ENCODE data around the gene ACCS.

Gene ACCS

GRCh38 chr11:44094260-44094868 is 28.3 kb downstream of the ACCS start:
- peak; percentile 81 for TF ChIP-seq CTCF (IDR thresholded peaks at IDR 0.05; ENCODE audit: extremely low read depth, insufficient read depth, missing control alignments)
- DNase-seq (ENCODE audit: low spot score), result peak; percentile 82
- in situ Hi-C loops (cut with MboI; ENCODE audit: low pct_unique_long_range_greater_than_20kb, low sequenced_read_pairs, unreplicated experiment), result no loop called here

- in situ Hi-C loops (cut with MboI; ENCODE audit: low pct_unique_long_range_greater_than_20kb, low sequenced_read_pairs, unreplicated experiment), result no loop called here
- DNase-seq (ENCODE audit: low spot score), result peak; percentile 95
- peak; percentile 94 for TF ChIP-seq CTCF (IDR thresholded peaks at IDR 0.05; ENCODE audit: extremely low read depth, insufficient read depth, missing control alignments)
Observed at GRCh38 chr11:44095506-44096359, 29.7 kb downstream of the ACCS start, which contains the start of gene EXT2. EXT2 (plus strand) TSS chr11:44095678; CDS start chr11:44107713, 12,035 bp downstream.

GRCh38 chr11:44096360-44097185 is 30.5 kb downstream of the ACCS start:
- TF ChIP-seq CTCF (IDR thresholded peaks at IDR 0.05; ENCODE audit: extremely low read depth, insufficient read depth, missing control alignments), result no peak
- DNase-seq (ENCODE audit: low spot score), result no peak
- in situ Hi-C loops (cut with MboI; ENCODE audit: low pct_unique_long_range_greater_than_20kb, low sequenced_read_pairs, unreplicated experiment), result no loop called here

GRCh38 chr11:44097821-44098220 is 31.8 kb downstream of the ACCS start:
- no peak for TF ChIP-seq CTCF (IDR thresholded peaks at IDR 0.05; ENCODE audit: extremely low read depth, insufficient read depth, missing control alignments)
- in situ Hi-C loops (cut with MboI; ENCODE audit: low pct_unique_long_range_greater_than_20kb, low sequenced_read_pairs, unreplicated experiment), result no loop called here
- no peak for DNase-seq (ENCODE audit: low spot score)

- no peak for DNase-seq (ENCODE audit: low spot score)
- in situ Hi-C loops (cut with MboI; ENCODE audit: low pct_unique_long_range_greater_than_20kb, low sequenced_read_pairs, unreplicated experiment), result loop anchor here (25.0 kb wide), 1 partner anchor 436 kb away; no protein-coding TSS in a partner anchor
- TF ChIP-seq CTCF (IDR thresholded peaks at IDR 0.05; ENCODE audit: extremely low read depth, insufficient read depth, missing control alignments), result no peak
Observed at GRCh38 chr11:44101098-44101497, 35.0 kb downstream of the ACCS start.
